ENCODE data around the gene TMEM11.

Gene TMEM11

DNA sequence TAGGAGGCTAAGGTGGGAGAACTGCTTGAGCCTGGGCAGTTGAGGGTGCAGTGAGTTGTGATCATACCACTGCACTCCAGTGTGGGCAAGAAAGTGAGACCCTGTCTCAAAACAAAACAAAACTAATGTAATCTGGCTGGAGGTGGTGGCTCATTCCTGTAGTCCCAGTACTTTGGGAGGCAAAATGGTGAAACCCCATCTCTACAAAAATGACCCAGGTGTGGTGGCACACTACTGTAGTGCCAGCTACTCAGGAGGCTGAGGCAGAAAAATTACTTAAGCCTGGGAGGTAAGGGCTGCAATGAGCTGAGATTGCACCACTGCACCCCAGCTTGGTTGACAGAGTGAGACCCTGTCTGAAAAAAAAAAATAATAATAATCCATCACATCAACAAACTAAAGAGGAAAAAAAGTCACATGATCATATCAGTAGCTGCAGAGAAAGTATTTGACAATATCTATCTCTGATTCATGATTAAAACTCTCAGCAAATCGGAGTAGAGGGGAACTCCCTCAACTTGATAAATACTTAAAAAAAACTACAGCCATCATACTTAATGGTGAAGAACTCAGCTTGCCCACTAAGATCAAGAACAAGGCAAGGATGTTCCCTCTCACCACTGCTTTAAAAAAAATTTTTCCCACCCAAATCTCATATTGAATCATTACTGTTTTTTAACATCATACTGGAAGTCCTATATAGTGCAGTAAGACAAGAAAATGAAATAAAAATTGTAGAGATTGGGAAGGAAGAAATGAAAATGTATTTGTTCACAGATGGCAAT, 56.2 kb downstream of the TMEM11 start:
- DNase-seq, result no peak

DNA sequence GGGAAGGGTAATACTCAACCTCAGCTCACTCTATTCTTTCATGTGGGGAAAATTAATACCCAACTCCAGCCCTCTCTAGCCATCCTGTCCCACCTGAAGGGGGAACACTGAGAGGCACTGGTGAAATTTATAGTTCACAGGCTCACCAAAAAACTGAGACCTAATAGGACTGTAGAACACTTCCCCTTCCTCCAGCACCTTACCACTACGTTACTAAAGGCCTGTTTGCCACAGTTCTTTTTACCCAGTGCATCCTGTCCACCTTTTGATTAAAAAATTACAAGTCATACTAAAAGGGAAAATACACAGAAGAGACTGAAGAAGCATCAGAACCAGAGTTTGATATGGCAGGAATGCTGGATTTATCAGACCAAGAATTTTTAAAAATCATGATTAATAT, 61.2 kb downstream of the TMEM11 start:
- no peak for DNase-seq

DNA sequence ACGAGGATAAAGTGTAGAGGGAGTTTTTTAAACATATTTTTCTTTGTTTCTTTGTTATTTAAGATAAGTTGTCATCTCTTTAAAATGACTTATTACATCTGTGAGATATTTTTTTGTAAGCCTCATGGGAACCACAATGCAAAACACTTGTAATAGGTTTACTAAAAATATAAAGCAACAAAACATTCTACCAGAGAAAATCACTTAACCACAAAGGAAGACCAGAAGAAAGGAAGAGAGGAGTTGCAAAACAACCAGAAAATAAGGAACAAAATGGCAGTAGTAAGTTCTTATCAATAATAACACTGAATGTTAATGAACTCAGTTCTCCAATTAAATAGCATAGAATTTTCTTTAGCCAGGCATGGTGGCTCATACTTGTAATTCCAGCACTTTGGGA, 64.3 kb downstream of the TMEM11 start:
- DNase-seq, result no peak

Measured in activated naive CD4-positive, alpha-beta T cell (primary cell).